Chondrocyte (in vitro differentiated cells): ENCODE results near the gene SLC25A17. TPM values are rescaled to one million over a fixed set of nuclear protein-coding genes. Genes with fewer than 3 reads are reported as not detected.
"Not testable (repeated sequence)": the region's sequence is repeated elsewhere in the genome, so short reads cannot be mapped to it uniquely, and the experiment has no call there.

ENCODE experiments used
- DNase-seq: peaks from one replicate; pipeline ENCODE4 v3.0.0; 2021; ENCODE audit warnings: mixed read lengths, low spot score
- H3K27ac Mint-ChIP-seq: one replicate; pipeline ENCODE4 v1.8.0; 2021; ENCODE audit warnings: mild to moderate bottlenecking, moderate library complexity, mixed read lengths; ENCODE audit not compliant: unreplicated experiment
- H3K27me3 Mint-ChIP-seq: 2 replicates; pipeline ENCODE4 v1.8.0; 2021; ENCODE audit warnings: low read depth, mixed read lengths
- H3K36me3 Mint-ChIP-seq: 2 replicates; pipeline ENCODE4 v1.8.0; 2021; ENCODE audit warnings: low read depth, mixed read lengths
- H3K4me1 Mint-ChIP-seq: 2 replicates; pipeline ENCODE4 v1.8.0; 2021; ENCODE audit warnings: low read depth, mild to moderate bottlenecking, mixed read lengths
- H3K4me3 Mint-ChIP-seq: one replicate; pipeline ENCODE4 v1.8.0; 2021; ENCODE audit warnings: mild to moderate bottlenecking, moderate library complexity, mixed read lengths; ENCODE audit not compliant: unreplicated experiment
- H3K9me3 Mint-ChIP-seq: 2 replicates; pipeline ENCODE4 v1.8.0; 2021; ENCODE audit warnings: low read depth, mixed read lengths
- CTCF ChIP-seq: fragments of 200-600 bp; sonication (generic); IDR thresholded peaks from 2 replicates; pipeline ENCODE4 v1.5.0; 2021; ENCODE audit warnings: antibody characterized with exemption, mild to moderate bottlenecking, moderate library complexity
- total RNA-seq: library from RNA; stranded (reverse); gene quantifications from 3 replicates; pipeline ENCODE4 v1.2.1, GENCODE V29; 2021

The SLC25A17 gene
- total RNA-seq, 1 donor from 2014 or later, result 17.4 TPM

- H3K4me3 Mint-ChIP-seq, result no peak overlapping the region
- peaks cover 16% of the 10 kb centered on the region for H3K36me3 Mint-ChIP-seq
- H3K4me1 Mint-ChIP-seq, result no peaks in the 10 kb centered on the region
- no peak for DNase-seq
- no peaks in the 10 kb centered on the region for H3K9me3 Mint-ChIP-seq
- TF ChIP-seq CTCF, result no peak
- H3K27me3 Mint-ChIP-seq, result no peaks in the 10 kb centered on the region
- no peak overlapping the region for H3K27ac Mint-ChIP-seq
Measured at GRCh38 chr22:40768206-40768605, 50.9 kb downstream of the SLC25A17 start.

GRCh38 chr22:40766956-40767355 is 52.2 kb downstream of the SLC25A17 start:
- TF ChIP-seq CTCF, result no peak
- no peaks in the 10 kb centered on the region for H3K4me1 Mint-ChIP-seq
- H3K9me3 Mint-ChIP-seq, result no peaks in the 10 kb centered on the region
- no peaks in the 10 kb centered on the region for H3K27me3 Mint-ChIP-seq
- no peak for DNase-seq
- no peak overlapping the region for H3K4me3 Mint-ChIP-seq
- H3K27ac Mint-ChIP-seq, result no peak overlapping the region
- peaks cover 16% of the 10 kb centered on the region for H3K36me3 Mint-ChIP-seq

- TF ChIP-seq CTCF, result no peak
- Mint-ChIP-seq H3K9me3 (no peaks in the 10 kb centered on the region), H3K4me1 (no peaks in the 10 kb centered on the region), H3K27me3 (no peaks in the 10 kb centered on the region), H3K4me3 (no peak overlapping the region), H3K36me3 (peaks cover 5% of the 10 kb centered on the region), H3K27ac (no peak overlapping the region)
- DNase-seq, result no peak
Measured at GRCh38 chr22:40764763-40765441, 54.2 kb downstream of the SLC25A17 start.

- H3K9me3 Mint-ChIP-seq, result no peaks in the 10 kb centered on the region
- no peaks in the 10 kb centered on the region for H3K36me3 Mint-ChIP-seq
- no peaks in the 10 kb centered on the region for H3K27me3 Mint-ChIP-seq
- no peaks in the 10 kb centered on the region for H3K4me1 Mint-ChIP-seq
- H3K4me3 Mint-ChIP-seq, result no peak overlapping the region
- no peak overlapping the region for H3K27ac Mint-ChIP-seq
- TF ChIP-seq CTCF, result no peak
- no peak for DNase-seq
Measured at GRCh38 chr22:40759294-40759840, 59.8 kb downstream of the SLC25A17 start.

- not testable (repeated sequence) for H3K27ac Mint-ChIP-seq, H3K36me3 Mint-ChIP-seq, H3K4me3 Mint-ChIP-seq, H3K4me1 Mint-ChIP-seq, H3K27me3 Mint-ChIP-seq, DNase-seq, H3K9me3 Mint-ChIP-seq
Measured at GRCh38 chr22:40758851-40759250, 60.3 kb downstream of the SLC25A17 start.

GRCh38 chr22:40758390-40758789 is 60.8 kb downstream of the SLC25A17 start:
- Mint-ChIP-seq H3K4me3 (no peak overlapping the region), H3K27ac (no peak overlapping the region), H3K4me1 (no peaks in the 10 kb centered on the region), H3K36me3 (no peaks in the 10 kb centered on the region), H3K27me3 (no peaks in the 10 kb centered on the region), H3K9me3 (no peaks in the 10 kb centered on the region)
- no peak for TF ChIP-seq CTCF
- no peak for DNase-seq
